Measurements from ENCODE around the gene BMPR1A. TPM values are rescaled to one million over a fixed set of nuclear protein-coding genes. Genes with fewer than 3 reads are reported as not detected.

BMPR1A gene
- total and polyA plus RNA-seq, 2 of the 4 experiments (the other 2 are of a cell fraction): 15.9 to 93.7 TPM

- peaks cover 5% of the 10 kb centered on the region for H3K4me1 ChIP-seq (ENCODE audit: control insufficient read depth, insufficient read depth, low read length)
- H3K14ac ChIP-seq (replicated peaks; ENCODE audit: low read depth, low read length): no peak overlapping the region
- H3K4me3 ChIP-seq (ENCODE audit: insufficient read depth, low read depth, low read length): no peak overlapping the region
- peaks cover 12% of the 10 kb centered on the region for H3K9me1 ChIP-seq (ENCODE audit: insufficient read depth, low read length)
- intact Hi-C loops (cut with micrococcal nuclease) (no loop called here), dilution Hi-C loops (cut with HindIII; ENCODE audit: low sequenced_read_pairs, unreplicated experiment) (no loop called here), in situ Hi-C loops (cut with MboI; ENCODE audit: low sequenced_read_pairs) (no loop called here)
- H2AK9ac ChIP-seq (replicated peaks; ENCODE audit: low read depth, low read length, poor library complexity): no peak overlapping the region
- H3K79me1 ChIP-seq (ENCODE audit: low read depth in 1 of 2, low read length in 2 of 2): no peaks in the 10 kb centered on the region; a peak in 1 of 4 replicates
- H2BK20ac ChIP-seq (ENCODE audit: low read depth, low read length): no peak overlapping the region; the same call in 1 of the 2 replicates
- WGBS, 2 experiments (ENCODE audit: extremely low coverage in 2 of 2, insufficient read length in 1 of 2): 100% methylated on average over 4 of the region's 6 CpGs; no CpG with 5 or more reads in 1 of the 2 experiments
- H4K20me1 ChIP-seq (ENCODE audit: insufficient read depth, low read length): no peaks in the 10 kb centered on the region
- ChIA-PET CTCF (no interaction called here), POLR2A (ENCODE audit: unreplicated experiment) (no interaction called here)
- no TSS peak for BruUV-seq (replicated peaks)
- no peak overlapping the region for H2BK5ac ChIP-seq (ENCODE audit: low read depth, low read length, poor library complexity, severe bottlenecking)
- no peak overlapping the region for H3K23ac ChIP-seq (ENCODE audit: low read depth, low read length)
- no peak overlapping the region for H2BK120ac ChIP-seq (ENCODE audit: low read depth, low read length)
- H3K27ac ChIP-seq (ENCODE audit: insufficient read depth, low read length): no peak overlapping the region
- H3K4ac ChIP-seq (ENCODE audit: low read depth, low read length): no peak overlapping the region
- no peak overlapping the region for H2AK5ac ChIP-seq (ENCODE audit: low read depth, low read length)
- H4K5ac ChIP-seq (ENCODE audit: low read depth, low read length): no peak overlapping the region
- no peaks in the 10 kb centered on the region for H3K36me3 ChIP-seq (ENCODE audit: control insufficient read depth, insufficient read depth, low read length)
- no peak overlapping the region for H3K18ac ChIP-seq (ENCODE audit: low read depth, low read length)
- TF ChIP-seq MAFK (IDR thresholded peaks at IDR 0.05; ENCODE audit: low read depth, low read length) (no peak), CEBPB (IDR thresholded peaks at IDR 0.05; ENCODE audit: low read depth, low read length) (no peak), RCOR1 (IDR thresholded peaks at IDR 0.05; ENCODE audit: insufficient replicate concordance, low read length) (no peak), CHD1 (IDR thresholded peaks at IDR 0.05; ENCODE audit: low read depth, low read length) (no peak), MXI1 (IDR thresholded peaks at IDR 0.05; ENCODE audit: borderline replicate concordance, low read depth, low read length) (no peak), BHLHE40 (IDR thresholded peaks at IDR 0.05; ENCODE audit: low read depth, low read length) (no peak), MAZ (IDR thresholded peaks at IDR 0.05; ENCODE audit: borderline replicate concordance, low read depth, low read length) (no peak), RAD21 (IDR thresholded peaks at IDR 0.05; ENCODE audit: low read length) (no peak), RFX5 (IDR thresholded peaks at IDR 0.05; ENCODE audit: low read depth, low read length) (no peak)
- peaks cover under 1% of the 10 kb centered on the region; the same call in 1 of the 2 replicates for H3K27me3 ChIP-seq (ENCODE audit: control insufficient read depth, insufficient read depth, low read length)
- ATAC-seq (ENCODE audit: low read depth): no peak
- DNase-seq: no peak
- H3K56ac ChIP-seq (ENCODE audit: extremely low read depth, insufficient read depth, low read length): no peak overlapping the region
- no peak overlapping the region for H4K91ac ChIP-seq (ENCODE audit: insufficient read depth, low read depth, low read length)
- H3K9me3 ChIP-seq (ENCODE audit: control insufficient read depth, insufficient read depth, low read length): no peaks in the 10 kb centered on the region
- no peak overlapping the region for H2BK15ac ChIP-seq (ENCODE audit: low read depth, low read length)
- H2AFZ ChIP-seq (replicated peaks; ENCODE audit: low read length, poor library complexity): no peak overlapping the region
- no peak overlapping the region for H3K9ac ChIP-seq (ENCODE audit: low read depth, low read length)
- no peak overlapping the region for H4K8ac ChIP-seq (ENCODE audit: low read depth in 2 of 2, low read length in 2 of 2)
- H3K4me2 ChIP-seq (ENCODE audit: low read depth, low read length): no peak overlapping the region
Observed at GRCh38 chr10:86940677-86941076, 184.3 kb downstream of the BMPR1A start.
